ENCODE results near the gene PPM1M.

PPM1M gene

DNA sequence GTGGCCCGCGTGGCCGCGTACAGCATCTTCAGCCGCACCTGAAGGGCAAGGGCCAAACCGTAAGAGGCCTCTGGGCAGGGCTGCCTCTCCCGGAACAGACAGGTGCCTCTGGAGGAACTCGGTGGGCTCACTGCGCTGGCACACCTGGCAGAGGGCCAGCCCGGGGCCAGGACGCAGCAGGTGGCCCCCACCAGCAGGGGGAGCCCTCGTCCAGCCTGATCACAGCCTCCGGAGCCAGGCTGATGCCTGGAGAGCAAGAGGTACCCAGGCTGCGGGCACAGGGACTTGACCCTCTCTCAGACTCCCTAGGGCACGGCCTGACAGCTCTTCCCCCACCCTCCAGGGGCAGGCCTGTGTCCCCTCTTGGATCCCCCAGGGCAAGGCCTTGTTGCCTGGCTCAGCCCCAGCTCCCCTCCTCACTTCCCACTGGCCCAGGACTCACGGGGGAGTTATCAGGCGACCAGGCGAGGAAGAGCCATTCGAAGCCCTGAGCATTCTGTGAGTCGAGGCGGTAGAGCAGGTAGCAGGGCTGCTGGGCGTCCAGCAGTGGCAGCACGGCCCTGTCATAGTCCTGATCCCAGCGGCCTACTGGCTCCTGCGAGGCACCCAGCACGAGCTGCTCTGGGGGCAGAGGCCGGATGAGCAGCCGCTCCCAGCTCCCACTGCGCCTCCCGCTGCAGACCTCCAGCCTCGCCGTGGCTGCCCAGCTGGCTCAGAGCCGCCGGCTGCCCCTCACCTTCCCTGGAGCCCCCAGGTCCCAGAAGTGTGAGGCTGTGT, 13.9 kb upstream of the PPM1M start:
- DNase-seq, result peak in 1 of 2 experiments; percentile 18

DNA sequence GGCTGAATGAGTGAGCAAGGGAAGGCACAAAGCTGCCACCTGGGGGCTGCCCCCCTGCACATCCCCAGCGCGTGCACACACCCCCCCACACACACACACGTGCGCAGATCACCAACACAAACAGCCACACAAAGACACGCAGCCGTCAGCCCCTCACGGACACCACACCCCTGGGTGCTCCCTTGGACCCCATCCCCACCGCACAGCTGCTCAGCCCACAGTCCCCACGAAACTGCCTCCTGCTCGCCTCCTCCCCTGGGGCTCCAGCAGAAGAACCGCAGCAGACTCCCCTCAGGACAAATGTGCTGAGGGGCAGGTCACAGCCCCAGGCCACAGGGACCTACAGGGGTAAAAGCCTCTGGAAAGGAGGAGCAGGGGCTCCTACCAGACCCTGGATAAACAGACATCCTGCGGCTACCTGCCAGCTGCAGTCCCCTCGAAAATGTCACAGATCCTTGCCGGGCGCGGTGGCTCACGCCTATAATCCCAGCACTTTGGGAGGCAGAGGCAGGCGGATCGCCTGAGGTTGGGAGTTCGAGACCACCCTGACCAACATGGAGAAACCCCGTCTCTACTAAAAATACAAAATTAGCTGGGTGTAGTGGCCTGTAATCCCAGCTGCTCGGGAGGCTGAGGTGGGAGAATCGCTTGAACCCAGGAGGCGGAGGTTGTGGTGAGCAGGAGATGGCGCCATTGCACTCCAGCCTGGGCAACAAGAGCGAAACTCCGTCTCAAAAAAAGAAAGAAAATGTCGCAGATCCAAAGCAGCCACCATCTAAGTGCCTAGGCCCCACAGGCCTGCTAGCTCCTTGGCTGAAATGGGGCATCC, 13.1 kb upstream of the PPM1M start:
- no peak for DNase-seq

DNA sequence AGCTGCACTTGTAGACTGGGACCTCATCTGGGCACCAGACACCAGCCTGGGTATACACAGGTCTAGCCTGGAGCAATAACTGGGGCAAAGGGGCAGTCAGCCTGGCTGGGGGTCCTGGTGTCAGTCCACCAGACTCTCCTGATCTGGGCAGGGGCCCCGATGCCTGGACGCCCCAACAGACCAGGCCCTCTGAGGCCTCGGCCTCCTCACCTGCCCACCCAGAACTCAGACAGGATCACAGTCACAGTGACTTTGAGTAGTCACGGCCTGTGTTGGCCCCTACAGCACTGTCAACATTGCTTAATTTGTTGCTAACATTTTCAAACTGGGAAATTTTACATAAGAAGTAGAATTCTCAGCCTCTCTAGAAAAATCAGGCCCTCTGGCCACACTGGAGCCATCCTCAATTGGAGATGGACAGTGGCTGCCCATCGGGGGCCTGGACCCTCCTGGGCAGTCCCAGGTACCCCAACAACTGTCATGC, 12.4 kb upstream of the PPM1M start:
- DNase-seq, result no peak

DNA sequence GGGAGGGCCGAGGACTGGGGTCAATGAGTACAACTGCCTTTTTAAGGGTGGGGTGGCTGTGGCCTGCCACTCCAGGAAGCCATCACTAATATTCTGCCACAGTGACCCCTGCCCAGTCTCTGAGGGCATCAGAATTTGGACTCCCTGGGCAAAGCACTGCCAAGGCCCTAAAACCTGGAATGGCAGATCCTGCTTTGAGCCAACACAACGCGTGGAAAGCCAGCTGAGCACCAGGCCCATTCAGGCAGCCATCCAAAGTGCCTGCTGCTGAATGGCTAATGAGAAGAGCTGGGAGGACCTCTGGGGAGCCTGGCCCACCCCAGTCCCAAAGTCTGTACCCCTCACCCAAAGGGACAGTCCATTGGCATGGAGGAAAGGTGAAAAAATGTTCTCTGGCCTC, 11.6 kb upstream of the PPM1M start:
- DNase-seq, result no peak

DNA sequence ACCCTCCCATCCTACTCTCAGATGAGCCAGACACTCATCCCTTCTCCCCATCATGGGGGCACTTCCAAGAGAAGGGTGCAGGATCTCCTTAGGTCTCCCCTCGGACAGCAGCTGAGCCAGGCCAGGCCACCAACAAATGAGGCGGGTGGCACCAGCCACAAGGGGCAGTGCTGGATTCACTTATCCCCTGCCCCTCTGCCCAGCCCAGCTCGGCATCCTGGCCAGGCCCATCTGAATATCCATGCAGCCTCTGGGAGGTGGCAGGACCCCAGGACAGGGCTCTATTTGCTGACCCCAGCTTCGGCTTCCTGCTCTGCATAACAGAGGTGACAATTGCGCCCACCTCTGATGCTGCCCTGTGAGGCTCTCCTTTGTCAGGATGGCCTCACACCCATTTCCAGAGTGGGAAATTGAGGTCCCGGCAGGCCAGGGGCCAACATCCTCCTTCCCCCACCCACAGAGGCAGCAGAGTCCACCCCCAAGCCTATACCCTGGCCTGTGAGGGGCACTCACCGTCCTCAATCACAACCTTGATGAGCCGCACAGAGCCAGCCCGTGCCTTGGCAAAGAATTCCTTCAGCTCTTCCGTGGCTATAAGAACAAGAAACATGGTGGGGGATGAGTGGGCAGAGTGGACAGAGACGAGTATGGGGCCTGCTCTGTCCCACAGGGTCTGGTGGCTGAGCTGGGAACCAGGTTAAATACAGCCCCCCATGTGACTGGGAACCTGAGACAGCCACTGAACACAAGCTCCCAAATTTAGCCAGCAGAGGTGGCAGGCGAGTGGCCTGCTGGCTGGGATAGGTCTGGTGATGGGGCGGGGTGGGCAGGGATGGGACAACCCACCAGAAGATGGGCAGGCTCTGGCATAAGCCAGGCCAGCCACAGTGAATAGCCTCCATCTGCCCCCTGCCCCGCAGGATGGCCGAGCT, 10.8 kb upstream of the PPM1M start:
- DNase-seq, result no peak

DNA sequence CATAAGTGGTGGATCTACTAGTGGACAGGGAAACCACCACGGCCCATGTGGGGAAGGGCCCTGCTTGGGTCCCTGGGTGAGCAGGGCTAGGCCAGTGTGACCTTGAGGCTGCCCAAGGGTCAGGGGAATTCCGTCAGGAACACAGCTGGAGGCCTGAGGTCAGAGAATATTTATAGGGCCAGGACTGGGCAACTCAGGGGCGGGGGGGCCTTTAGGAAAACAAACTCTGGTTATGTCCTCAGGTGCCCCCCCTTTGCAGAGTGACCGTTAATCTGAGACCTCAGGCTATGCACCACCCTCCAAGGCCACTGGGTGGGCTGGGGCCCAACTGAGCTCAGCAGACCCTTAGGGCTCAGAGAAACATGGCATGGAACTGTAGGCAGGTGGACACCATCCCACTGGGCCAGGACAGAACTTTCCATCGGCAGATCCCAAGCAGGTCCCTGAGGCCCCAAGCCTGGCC, 9.1 kb upstream of the PPM1M start:
- no peak for DNase-seq

DNA sequence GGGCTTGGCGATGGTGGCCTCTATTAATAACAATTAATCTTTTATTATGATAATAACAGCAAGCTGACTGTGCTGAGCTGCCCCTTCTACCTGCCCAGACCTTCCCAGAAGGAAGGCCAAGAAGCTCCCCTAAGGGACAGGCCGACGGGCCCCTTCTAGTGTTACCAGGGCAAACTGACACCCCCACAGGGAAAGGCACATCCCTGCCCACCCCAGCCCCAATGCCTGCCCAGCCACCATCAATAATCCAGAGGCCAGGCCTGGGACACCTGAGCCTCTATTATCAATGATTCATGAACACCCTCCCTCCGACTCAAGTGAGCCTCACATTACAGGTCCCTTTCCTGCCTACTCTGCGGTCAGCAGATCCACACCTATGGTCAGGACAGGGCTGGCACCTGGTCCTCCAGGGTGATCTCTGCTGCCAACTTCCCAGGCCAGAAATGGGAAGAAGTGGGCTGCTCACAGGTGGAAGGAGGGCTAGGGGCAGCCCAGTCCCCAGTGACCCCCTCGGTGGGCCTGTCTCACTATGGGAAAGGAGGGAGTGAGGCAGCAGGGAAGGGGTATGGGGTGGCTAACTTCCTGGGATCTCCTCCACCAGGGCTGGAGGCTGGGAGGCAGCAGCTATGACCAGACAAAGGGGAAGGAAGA, 8.4 kb upstream of the PPM1M start:
- no peak for DNase-seq

DNA sequence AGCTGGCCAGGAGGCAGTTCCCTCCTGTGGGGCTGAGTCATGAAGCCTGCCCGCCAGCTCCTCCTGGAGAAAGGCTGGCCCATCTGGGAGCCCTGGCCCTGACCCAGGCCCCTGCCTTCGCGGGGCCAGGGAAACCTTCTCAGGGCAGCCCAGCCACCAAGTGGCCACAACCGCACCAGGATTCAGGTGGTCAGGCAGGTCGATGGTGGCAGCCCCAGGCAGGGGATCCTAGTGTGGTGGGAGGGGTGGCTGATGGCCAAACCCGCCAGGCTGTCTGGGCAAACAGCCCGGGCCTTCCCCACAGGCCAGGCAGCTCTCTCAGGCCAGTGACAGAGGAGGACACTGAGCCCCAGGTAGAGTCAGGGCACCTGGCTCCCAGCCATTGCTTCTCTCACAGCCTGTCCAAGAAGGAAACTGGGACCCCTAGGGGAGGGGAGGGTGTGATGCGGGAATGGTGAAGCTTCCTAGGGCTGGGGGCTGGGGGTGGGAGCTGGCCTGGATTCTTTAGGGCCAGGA, 7.8 kb upstream of the PPM1M start:
- peak in 1 of 2 experiments; percentile 1 for DNase-seq

DNA sequence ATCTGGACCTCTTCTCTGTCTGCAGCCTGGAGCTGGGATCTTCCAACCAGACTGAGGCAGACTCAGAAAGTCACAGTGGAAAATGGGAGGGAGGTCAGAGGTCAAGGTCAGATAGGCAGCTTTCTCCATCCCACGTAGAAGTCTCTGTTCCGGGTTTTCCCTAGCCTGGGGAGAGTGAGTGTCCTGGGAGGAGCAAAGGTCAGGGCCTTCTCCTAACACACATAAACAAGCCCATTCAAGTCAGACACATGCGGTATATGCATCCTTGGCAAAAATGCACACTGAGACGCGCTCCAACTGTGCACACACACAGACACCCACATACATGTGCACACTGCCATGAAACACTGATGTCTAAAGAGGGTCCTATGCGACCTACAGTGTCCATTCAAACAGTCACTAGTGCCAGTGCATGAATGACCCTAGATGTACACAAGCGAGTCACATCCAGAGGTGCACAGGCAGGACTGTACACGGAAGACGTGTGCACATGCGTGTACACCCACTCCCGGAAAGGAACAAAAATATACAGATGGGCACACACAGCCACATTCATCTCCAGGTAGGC, 7.3 kb upstream of the PPM1M start:
- no peak for DNase-seq

DNA sequence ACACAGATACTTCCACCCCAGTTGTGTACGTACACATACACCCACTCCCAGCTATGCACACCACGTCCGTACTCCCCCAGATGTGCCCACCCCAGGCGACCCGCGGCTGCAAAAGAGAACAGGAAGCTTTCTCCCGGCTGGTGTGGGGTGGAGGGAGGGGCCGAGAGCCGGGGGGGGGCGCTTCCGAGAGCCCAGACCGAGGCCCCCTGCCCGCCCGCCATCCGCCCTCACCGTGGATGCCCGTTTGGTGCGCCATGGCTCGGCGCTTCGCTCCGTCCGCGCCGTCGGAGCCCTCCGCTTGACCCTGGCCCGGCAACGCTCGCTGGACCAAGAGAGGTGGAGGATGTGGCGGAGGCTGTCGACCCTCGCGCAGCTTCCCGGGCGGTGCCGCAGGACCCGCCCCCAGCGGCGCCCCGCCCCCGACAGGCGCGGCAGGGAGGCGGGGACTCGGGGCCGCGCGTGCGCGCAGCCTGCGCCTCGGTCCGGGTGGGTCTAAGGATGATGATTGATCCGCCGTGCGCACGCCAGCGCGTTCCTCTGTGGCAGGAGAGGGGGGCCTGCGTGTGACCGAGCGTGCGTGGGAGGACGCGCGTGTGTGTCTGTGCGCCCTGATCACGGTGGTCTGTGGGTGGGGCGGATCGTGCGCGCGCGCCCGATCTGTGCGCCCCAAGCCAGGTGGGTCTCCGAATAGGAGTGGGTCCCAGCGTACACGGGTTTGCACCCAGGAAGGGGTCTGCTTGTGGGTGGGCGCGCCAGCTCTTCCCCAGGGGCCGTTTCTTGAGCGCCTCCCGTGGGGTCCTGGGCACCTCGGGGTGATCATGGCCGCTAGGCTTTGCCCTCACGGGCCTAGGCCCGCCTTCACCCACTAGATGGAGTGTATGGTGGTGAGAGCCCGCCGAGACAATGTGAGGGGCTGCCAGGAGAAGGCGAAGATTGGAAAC, 6.5 kb upstream of the PPM1M start, which contains the start of gene TWF2:
TSS of gene TWF2 (minus strand) at position 398 of the 941 bp plus-strand sequence. CDS start at position 256, 142 bp downstream.
- DNase-seq, result peak; percentile 61 to 69

DNA sequence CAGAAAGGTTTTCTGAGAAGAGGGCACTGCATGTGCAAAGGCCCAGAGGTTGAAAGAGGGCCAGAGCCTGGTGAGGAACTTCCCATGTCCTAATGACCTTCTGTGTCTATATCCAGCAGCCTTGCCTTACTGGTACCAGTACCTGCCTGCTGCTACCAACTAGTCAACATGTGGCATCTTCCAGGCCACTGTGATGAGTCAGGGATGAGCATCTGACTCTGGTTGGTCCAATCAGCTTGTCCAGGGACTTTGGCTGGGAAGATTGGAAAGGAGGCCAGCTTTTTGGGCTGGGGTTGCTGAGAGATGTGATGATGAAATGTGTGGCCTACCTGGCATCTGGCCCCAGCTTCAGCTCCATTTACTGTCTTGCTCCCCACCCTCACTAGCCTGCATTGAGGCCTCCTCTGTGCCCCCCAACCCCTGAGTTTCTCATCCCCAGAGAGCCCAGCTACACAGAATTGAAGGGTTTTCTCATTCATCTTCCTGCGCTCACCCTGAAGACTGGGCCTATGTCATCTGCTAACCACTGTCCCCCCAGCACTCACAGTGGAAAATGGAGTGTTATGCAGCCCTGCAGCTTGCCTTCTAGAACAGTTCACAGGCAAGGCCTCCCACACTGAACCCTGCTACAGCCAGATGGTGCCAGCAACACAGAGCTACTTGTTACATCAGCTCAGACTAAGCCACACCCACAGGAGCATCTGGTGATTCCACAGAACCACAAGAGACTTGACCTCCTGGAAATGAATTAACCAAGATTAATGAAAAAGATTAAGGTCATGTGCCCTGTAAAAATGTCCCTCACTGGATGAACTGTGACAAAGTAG, 5.3 kb upstream of the PPM1M start:
- DNase-seq, result peak in 1 of 2 experiments; percentile 38

DNA sequence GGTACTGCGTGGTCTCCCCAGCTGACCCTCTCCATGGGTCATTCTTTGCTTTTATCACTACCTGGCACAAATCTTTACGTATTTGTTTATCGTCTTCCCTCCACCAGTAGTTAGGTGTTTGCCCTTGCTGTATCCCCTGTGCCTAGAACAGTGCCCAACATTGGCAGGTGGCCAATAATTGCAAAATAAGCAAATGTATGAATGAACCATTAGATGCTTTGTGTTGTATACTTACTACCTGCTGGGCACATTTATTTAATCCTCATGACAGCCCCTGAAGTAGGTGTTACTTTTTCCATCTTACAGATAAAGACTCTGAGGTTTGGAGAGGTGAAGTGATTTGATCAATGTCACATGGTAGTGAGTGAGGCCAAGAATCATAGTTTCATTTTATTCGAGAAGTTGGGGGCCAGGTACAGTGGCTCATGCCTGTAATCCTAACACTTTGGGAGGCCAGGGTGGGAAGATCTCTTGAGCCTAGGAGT, 4.6 kb upstream of the PPM1M start:
- DNase-seq, result peak in 1 of 2 experiments; percentile 19

DNA sequence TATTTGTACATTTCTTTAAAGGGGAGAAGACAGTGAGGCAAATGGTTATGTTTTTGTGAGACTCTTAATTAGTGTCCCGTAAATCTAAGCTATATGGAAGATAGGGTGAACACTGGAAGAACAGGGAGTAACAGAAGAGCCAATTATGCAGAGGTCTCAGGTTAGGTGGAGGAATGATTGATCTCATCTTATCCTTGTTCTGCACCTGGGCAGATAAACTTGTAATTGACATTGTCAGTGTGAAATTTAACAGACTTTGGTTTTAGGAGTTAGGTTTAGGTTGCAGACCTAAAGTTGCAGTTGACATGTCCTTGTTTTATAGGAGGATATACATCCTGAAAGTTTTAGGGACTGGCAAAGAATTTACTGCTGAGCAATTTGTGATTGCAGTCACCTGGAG, 3.5 kb upstream of the PPM1M start:
- no peak for DNase-seq

DNA sequence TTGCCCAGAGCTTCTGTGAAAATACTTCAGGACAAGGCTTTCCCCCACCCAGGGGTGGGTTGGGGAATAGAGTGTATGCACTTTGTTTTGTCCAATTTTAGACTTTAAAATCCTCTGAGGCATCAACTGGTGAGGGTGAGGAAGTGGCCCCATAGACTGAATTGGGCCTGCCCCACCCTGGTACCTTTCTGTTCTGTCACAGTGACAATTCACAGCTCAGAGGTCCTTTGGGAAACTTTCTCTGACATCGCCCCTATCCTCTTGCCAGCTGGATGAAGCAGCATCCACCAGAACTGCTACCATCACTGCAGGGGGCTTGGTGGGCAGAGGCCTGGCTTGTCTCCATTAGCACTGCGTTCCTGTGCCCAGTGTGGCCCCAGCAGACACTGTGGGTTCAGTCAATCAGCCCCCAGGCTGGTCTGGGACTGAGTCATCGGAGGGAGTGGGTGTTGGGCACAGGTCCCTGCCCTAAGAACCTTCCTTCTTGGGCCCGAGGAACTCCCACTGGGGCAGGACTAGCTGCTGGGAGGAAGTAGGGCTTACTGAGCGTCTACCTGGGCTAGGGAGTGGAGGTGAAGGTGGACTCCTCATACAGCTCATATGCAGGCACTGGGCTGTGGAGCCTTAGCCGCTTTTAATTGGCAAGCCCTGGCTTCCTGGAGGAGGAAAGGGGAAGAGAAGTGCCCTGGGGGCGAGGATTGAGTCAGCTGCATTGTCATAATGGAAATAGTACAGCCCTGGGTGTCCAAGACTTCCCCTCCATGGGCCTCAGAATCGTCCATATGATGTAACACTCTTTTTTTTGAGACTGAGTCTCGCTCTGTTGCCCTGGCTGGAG, 1.5 kb upstream of the PPM1M start:
- DNase-seq, result no peak

DNA sequence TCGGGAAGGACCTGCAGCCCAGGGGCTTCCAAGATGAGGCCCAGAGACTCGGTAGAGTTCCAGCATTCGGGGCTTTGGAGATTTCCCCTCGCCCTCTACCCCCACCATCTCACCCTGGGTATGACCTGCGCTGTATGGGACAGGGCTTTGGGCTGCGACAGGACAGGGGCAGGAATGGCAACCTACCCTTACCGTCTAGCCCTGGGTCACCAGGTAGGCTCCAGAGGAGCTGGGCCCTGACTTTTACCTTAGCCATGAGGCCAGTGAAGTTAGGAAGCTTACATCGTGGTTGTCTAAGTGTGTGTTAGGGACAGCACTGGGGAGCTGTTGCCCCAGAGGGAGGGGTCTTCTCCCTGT, 683 bp downstream of the PPM1M start:
- no peak for DNase-seq

DNA sequence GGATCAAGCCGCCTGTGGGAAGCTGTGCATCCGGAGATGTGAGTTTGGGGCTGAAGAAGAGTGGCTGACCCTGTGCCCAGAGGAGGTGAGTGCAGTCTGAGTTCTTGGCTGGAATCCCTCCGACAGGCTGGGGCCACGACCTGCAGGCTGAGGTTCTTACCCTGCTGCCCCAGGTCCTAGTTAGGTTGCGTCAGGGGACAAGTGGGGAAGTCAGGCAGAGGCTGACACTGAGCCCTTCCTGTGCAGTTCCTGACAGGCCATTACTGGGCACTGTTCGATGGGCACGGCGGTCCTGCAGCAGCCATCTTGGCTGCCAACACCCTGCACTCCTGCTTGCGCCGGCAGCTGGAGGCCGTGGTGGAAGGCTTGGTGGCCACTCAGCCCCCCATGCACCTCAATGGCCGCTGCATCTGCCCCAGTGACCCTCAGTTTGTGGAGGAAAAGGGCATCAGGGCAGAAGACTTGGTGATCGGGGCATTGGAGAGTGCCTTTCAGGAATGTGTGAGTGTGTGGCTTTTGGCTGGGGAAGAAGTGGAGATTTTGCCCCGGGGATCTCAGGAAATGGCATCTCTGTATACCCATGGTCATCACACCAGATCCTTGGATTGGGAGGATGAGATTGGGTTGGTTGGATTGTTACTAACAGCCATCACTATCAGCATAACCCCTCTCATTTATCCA, 1.3 kb downstream of the PPM1M start:
- DNase-seq, result no peak

DNA sequence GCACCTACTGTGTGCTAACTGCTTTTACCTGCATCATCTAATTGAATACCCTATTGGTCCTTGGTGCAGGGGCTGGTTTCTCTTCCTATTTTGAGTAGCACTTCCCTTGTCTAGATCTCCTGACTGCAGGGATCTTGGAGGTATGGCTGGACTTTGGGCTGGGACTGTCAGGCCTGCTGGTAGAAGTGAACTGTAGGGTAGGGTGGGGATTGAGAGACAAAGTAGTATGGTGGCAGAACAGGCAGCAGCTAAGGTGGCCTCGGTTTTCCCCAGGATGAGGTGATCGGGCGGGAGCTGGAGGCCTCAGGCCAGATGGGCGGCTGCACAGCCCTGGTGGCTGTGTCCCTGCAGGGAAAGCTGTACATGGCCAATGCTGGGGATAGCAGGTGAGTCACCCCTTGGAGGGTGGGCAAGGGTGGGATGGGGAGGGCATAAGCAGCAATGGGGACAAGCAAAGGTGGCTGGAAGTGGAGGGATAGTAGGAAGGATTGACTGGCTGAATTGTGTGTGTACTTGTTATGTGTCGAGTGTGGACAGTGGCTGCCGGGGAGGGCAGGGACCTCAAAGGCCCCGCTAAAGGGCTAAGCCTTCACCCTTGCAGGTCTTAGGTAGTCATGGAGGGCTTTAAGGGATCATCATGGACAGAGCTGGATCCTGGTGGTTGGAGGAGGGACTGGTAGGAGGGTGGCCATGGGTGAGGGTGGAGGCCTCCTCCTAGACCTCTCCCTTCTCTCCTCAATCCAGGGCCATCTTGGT, 2.0 kb downstream of the PPM1M start:
- DNase-seq, result no peak
